Adrenal gland (tissue), 12 donors: ENCODE data around the gene KLF7. TPM values are rescaled to one million over a fixed set of nuclear protein-coding genes. Genes with fewer than 3 reads are reported as not detected.

Experiments used
- DNase-seq, 7 donors: peaks; one replicate each; pipeline ENCODE4 v3.0.0-alpha.2; 2019 to 2020
- H3K27ac ChIP-seq, 5 donors: fragments of 200-600 bp; sonication (generic) in 4 of 5; 1 replicate in 3 of 5; 2 replicates in 2 of 5; pipeline versions ENCODE4 v1.5.1 to v1.8.0; 2016 to 2020; ENCODE audit warnings: mild to moderate bottlenecking in 1 of 5
- H3K27me3 ChIP-seq: fragments of 200-600 bp; 2 replicates; pipeline ENCODE4 v1.8.0; 2021
- H3K36me3 ChIP-seq, 2 donors: fragments of 200-600 bp; replicated peaks in 1 of 2; 1 replicate in 1 of 2; 2 replicates in 1 of 2; pipeline versions ENCODE4 v1.5.1 to v1.8.0; 2018 to 2022
- H3K4me1 ChIP-seq, 2 donors: fragments of 200-600 bp; replicated peaks in 1 of 2; 1 replicate in 1 of 2; 2 replicates in 1 of 2; pipeline versions ENCODE4 v1.5.1 to v1.8.0; 2018 to 2021
- H3K4me3 ChIP-seq, 4 donors: fragments of 200-600 bp; sonication (generic) in 3 of 4; one replicate each; pipeline ENCODE4 v1.5.1; 2016 to 2018
- H3K9me3 ChIP-seq, 3 donors: fragments of 200-600 bp; sonication (generic) in 1 of 3; replicated peaks in 1 of 3; 1 replicate in 2 of 3; 2 replicates in 1 of 3; pipeline versions ENCODE4 v1.5.1 to v1.8.0; 2016 to 2021
- CTCF ChIP-seq, 6 experiments: fragments of 450-650 bp in 4 of 6; fragments of 200-600 bp in 2 of 6; sonication (generic) in 1 of 6; IDR thresholded peaks; 1 replicate in 5 of 6; 2 replicates in 1 of 6; pipeline versions ENCODE4 v1.5.1 to v1.8.0; 2016 to 2021; ENCODE audit warnings: antibody characterized with exemption in 6 of 6, mild to moderate bottlenecking in 2 of 6, moderate library complexity in 1 of 6
- POLR2A ChIP-seq, 2 donors: fragments of 450-650 bp; IDR thresholded peaks; one replicate each; pipeline ENCODE4 v1.6.1; 2017; ENCODE audit warnings: antibody characterized with exemption in 2 of 2, mild to moderate bottlenecking in 2 of 2, moderate library complexity in 1 of 2
- WGBS, 4 donors: extraction: QIAGEN DNeasy Blood & Tissue Kit in 2 of 4; methylation state at CpG; one replicate each; pipeline versions ENCODE4 v1.1.5 to v1.1.7; 2013 to 2017; 5-methylcytosine and 5-hydroxymethylcytosine counted together
- intact Hi-C, 2 donors: fragments of 100-400 bp; cut with DNase I; formaldehyde crosslinking; loops; one replicate each; pipeline versions ENCODE4 v1.14.1 to v1.15.0; 2022 to 2023
- polyA plus RNA-seq, 3 donors: library from polyadenylated mRNA; stranded (reverse); fragments of 200-250 nt in 2 of 3; fragments of 350-450 nt in 1 of 3; fragmentation: Illumina TruSeq in 1 of 3; extraction: RNeasy Lipid Tissue Mini Kit (QIAGEN cat#74804) in 1 of 3; gene quantifications; one replicate each; pipeline ENCODE4 v1.2.3, GENCODE V29; 2013 to 2014
- total RNA-seq, 9 donors: library from RNA; depleted of rRNA in 4 of 9; stranded (reverse); fragments of >200 nt in 4 of 9; fragments of 120-200 nt in 1 of 9; fragmentation: NEBNext Ultra II Directional in 1 of 9; extraction: Animal tissue kit (Norgen Biotek cat#: 25700) in 1 of 9; gene quantifications; one replicate each; pipeline versions ENCODE4 v1.1.0 to v1.2.4, GENCODE V29; 2013 to 2023
- donor health status: healthy with polysubstance abuse.
- donor health status: Bipolar disorder and iron deficiency.
- donor health status: DM: yes; HTN: yes; CAD: no.
- donor health status: DM: no; HTN: no; CAD: no.
- donor health status: DM: no; HTN: no; CAD: no.
- donor health status: DM: yes; HTN: yes; CAD: no.

KLF7 gene
- total and polyA plus RNA-seq, 12 donors: 3.6 to 45.9 (median 17.8) TPM

DNA sequence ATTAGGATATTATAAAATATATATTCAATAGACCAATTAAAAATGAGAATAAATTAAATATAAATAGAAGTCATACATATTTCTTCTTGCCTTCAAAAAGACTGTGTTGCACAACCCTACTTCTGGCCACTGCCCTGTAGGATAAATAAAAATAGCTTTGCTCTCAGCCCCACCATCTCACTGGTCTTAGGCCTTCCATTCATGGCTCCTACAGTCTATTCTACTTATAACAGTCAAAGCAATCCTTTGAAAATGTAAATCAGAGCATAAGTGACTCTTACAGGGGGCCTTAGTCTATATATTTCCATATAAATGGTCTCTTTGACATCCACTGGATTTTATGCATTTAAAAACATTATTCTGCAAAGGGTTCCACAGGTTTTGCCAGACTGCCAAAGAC, 72.9 kb downstream of the KLF7 start:
- no peak for DNase-seq
- intact Hi-C loops: no loop called here
- no peak overlapping the region for H3K27ac ChIP-seq
- H3K9me3 ChIP-seq: no peaks in the 10 kb centered on the region
- H3K27me3 ChIP-seq: no peaks in the 10 kb centered on the region
- peaks cover 0 to 36% of the 10 kb centered on the region in 2 donors for H3K4me1 ChIP-seq
- no peak overlapping the region for H3K4me3 ChIP-seq
- TF ChIP-seq POLR2A (IDR thresholded peaks at IDR 0.05) (no peak), CTCF (IDR thresholded peaks at IDR 0.05) (no peak)
- no peaks in the 10 kb centered on the region for H3K36me3 ChIP-seq

DNA sequence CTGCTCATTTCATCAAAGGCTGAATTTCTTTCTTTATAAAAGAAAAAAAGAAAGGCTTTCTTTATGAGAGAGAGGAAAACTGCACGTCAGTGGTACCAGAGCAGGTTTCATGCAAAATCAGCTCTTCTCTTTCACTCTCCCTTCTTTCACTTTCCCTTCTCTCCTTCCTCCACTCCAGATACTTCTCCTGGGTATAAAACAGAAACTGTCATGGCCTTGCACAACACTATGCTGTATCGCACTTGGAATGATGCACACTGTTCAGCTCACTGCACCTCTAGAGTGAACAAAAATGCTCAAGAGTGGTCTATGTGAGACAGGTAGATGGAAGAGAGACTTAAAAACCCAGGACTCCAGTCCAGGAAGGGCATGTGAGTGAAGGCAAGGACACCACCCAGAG, 73.8 kb downstream of the KLF7 start:
- no peaks in the 10 kb centered on the region for H3K9me3 ChIP-seq
- no peak overlapping the region for H3K27ac ChIP-seq
- H3K4me3 ChIP-seq: no peak overlapping the region
- H3K4me1 ChIP-seq: peaks cover 0 to 36% of the 10 kb centered on the region in 2 donors
- no peak for TF ChIP-seq CTCF (IDR thresholded peaks at IDR 0.05)
- no peak for TF ChIP-seq POLR2A (IDR thresholded peaks at IDR 0.05)
- 89 to 96% (median 94%) methylated on average over 2 of the region's 2 CpGs for WGBS, 4 donors
- intact Hi-C loops: no loop called here
- no peaks in the 10 kb centered on the region for H3K27me3 ChIP-seq
- DNase-seq: no peak
- peaks cover 0 to 5% of the 10 kb centered on the region in 2 donors for H3K36me3 ChIP-seq

DNA sequence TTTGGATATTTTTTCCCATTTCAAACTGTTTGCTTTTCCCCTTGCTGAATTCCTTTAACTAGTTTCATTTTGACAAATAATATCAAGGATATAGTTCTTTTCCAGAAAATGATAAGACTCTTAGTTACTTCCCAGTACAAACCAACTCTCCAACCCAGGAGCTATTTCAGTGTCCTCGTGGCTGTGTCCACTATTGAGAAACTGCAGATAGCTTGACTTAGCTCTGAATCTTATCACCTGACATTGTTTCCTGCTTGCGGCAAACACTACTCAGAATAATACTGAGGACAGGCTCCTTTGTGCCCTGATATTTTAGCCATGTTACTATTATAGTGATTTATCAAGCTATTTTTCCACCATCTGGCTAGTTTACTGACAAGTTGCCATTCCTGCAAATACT, 74.6 kb downstream of the KLF7 start:
- H3K27me3 ChIP-seq: no peaks in the 10 kb centered on the region
- no peak overlapping the region for H3K4me3 ChIP-seq
- peaks cover 0 to 11% of the 10 kb centered on the region in 2 donors for H3K36me3 ChIP-seq
- no peaks in the 10 kb centered on the region for H3K9me3 ChIP-seq
- 43 to 62% (median 53%) methylated on average over 2 of the region's 2 CpGs for WGBS, 4 donors
- H3K27ac ChIP-seq: no peak overlapping the region
- peak in 2 of 7 donors; percentile 17 to 20 for DNase-seq
- intact Hi-C loops: no loop called here
- H3K4me1 ChIP-seq: peaks cover 0 to 36% of the 10 kb centered on the region in 2 donors
- TF ChIP-seq CTCF (IDR thresholded peaks at IDR 0.05): no peak
- TF ChIP-seq POLR2A (IDR thresholded peaks at IDR 0.05): no peak

DNA sequence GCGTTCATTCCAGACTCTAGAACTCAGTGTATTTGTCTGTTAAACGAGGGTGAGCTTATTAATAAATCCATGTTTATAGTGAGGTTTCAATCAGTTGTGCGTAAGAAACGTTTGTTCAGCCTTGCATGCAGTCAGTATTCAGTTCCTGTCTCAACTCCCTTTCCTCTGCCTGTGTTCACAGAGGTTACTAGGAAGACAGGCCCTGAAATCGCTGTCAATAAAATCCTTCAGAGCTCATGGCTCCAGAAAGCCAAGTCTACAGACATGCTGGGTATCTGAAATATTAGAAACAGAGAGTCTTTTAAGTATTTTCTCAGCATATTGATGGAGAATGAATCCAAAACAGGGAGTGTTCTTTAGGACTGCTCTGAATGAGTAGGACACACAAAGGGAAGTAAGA, 75.4 kb downstream of the KLF7 start:
- H3K9me3 ChIP-seq: no peaks in the 10 kb centered on the region
- H3K27me3 ChIP-seq: no peaks in the 10 kb centered on the region
- no peak overlapping the region for H3K27ac ChIP-seq
- peaks cover 0 to 19% of the 10 kb centered on the region in 2 donors for H3K36me3 ChIP-seq
- no peak overlapping the region for H3K4me3 ChIP-seq
- intact Hi-C loops: no loop called here
- TF ChIP-seq CTCF (IDR thresholded peaks at IDR 0.05) (no peak), POLR2A (IDR thresholded peaks at IDR 0.05) (no peak)
- WGBS, 4 donors: 63 to 78% (median 69%) methylated on average over 5 of the region's 5 CpGs
- peaks cover 0 to 36% of the 10 kb centered on the region in 2 donors for H3K4me1 ChIP-seq
- DNase-seq: no peak
